ENCODE data around the gene NCF2. TPM values are rescaled to one million over a fixed set of nuclear protein-coding genes. Genes with fewer than 3 reads are reported as not detected.

NCF2 gene
- total RNA-seq, 1 experiment from 2014 or later = 65.5 TPM

GRCh38 chr1:183622884-183623785, 32.9 kb upstream of the NCF2 start:
- Histone ChIP-seq H2AFZ (no peak overlapping the region), H3K27ac (peak overlapping the region; percentile 64)

GRCh38 chr1:183622013-183622412, 31.8 kb upstream of the NCF2 start:
- peak overlapping the region; percentile 64 for H3K27ac ChIP-seq
- ChIA-PET POLR2A (ENCODE audit: unreplicated experiment) (no interaction called here), CTCF (no interaction called here)

More at GRCh38 chr1:183622884-183623785, 32.9 kb upstream of the NCF2 start:
- H3K4me3 ChIP-seq = no peak overlapping the region
- TF ChIP-seq CTCF (conservative IDR thresholded peaks at IDR 0.05) = peak; percentile 87
- no peak for TF ChIP-seq EZH2 (IDR thresholded peaks at IDR 0.05; ENCODE audit: low read depth)
- peaks cover 31% of the 10 kb centered on the region for H3K36me3 ChIP-seq (ENCODE audit: low read depth)
- no peaks in the 10 kb centered on the region for H3K9me3 ChIP-seq (ENCODE audit: insufficient read depth, low read depth)
- H3K4me2 ChIP-seq = peak overlapping the region; percentile 39
- no TSS peak for BruUV-seq (replicated peaks)
- no peaks in the 10 kb centered on the region for H3K9me2 ChIP-seq (ENCODE audit: insufficient read depth)
- intact Hi-C loops (cut with micrococcal nuclease; ENCODE audit: unreplicated experiment) = loop anchor here (1.0 to 10.0 kb wide), 10 partner anchors 54 to 1021 kb away; partner anchors contain the start of genes LAMC1, RGS16 and SMG7
- peak; percentile 60 to 65 for DNase-seq
- CTCF ChIA-PET = interaction anchor here (0.9 to 1.1 kb wide), 2 partner anchors 338 to 660 kb away, joined by 3 to 4 read pairs; no protein-coding TSS in a partner anchor
- H3K27me3 ChIP-seq (ENCODE audit: insufficient read depth, low read depth) = no peaks in the 10 kb centered on the region
- H3F3A ChIP-seq (ENCODE audit: insufficient read depth, low read depth) = peaks cover 73% of the 10 kb centered on the region
- POLR2A ChIA-PET (ENCODE audit: unreplicated experiment) = interaction anchor here (1.0 kb wide), 1 partner anchor 55 kb away, joined by 6 read pairs; no protein-coding TSS in a partner anchor
- H3K79me2 ChIP-seq (ENCODE audit: low read depth) = peaks cover 11% of the 10 kb centered on the region
- H3K4me1 ChIP-seq (replicated peaks; ENCODE audit: insufficient read depth) = peaks cover 33% of the 10 kb centered on the region
- peaks cover 1% of the 10 kb centered on the region; the same call in 1 of the 2 replicates for H4K20me1 ChIP-seq (ENCODE audit: insufficient read depth)

More at GRCh38 chr1:183622013-183622412, 31.8 kb upstream of the NCF2 start:
- H3K36me3 ChIP-seq (ENCODE audit: low read depth) = peaks cover 23% of the 10 kb centered on the region
- H3F3A ChIP-seq (ENCODE audit: insufficient read depth, low read depth) = peaks cover 68% of the 10 kb centered on the region
- H3K4me1 ChIP-seq (replicated peaks; ENCODE audit: insufficient read depth) = peaks cover 33% of the 10 kb centered on the region
- TF ChIP-seq CTCF (conservative IDR thresholded peaks at IDR 0.05) (no peak), EZH2 (IDR thresholded peaks at IDR 0.05; ENCODE audit: low read depth) (no peak)
- H4K20me1 ChIP-seq (ENCODE audit: insufficient read depth) = no peaks in the 10 kb centered on the region; the same call in 1 of the 2 replicates
- no peak overlapping the region for H2AFZ ChIP-seq
- H3K4me2 ChIP-seq = no peak overlapping the region; the same call in 1 of the 2 replicates
- no peaks in the 10 kb centered on the region for H3K27me3 ChIP-seq (ENCODE audit: insufficient read depth, low read depth)
- intact Hi-C loops (cut with micrococcal nuclease; ENCODE audit: unreplicated experiment) = loop anchor here (2.0 to 10.0 kb wide), 8 partner anchors 53 to 1020 kb away; partner anchors contain the start of genes LAMC1, RGS16 and SMG7
- H3K9me2 ChIP-seq (ENCODE audit: insufficient read depth) = no peaks in the 10 kb centered on the region
- no TSS peak for BruUV-seq (replicated peaks)
- H3K9me3 ChIP-seq (ENCODE audit: insufficient read depth, low read depth) = no peaks in the 10 kb centered on the region
- H3K4me3 ChIP-seq = no peak overlapping the region
- no peak for DNase-seq
- peaks cover 11% of the 10 kb centered on the region for H3K79me2 ChIP-seq (ENCODE audit: low read depth)
